BJ (cell line): ENCODE results near the gene ASIC5. TPM values are rescaled to one million over a fixed set of nuclear protein-coding genes. Genes with fewer than 3 reads are reported as not detected.
A peak's percentile ranks its signal among the peaks of the same experiment; 100 is the strongest.

Source experiments
- CTCF ChIA-PET: fragments of 350-600 bp; formaldehyde crosslinking; extraction: SDS; loops from one replicate; lab custom pipeline; 2021; ENCODE audit warnings: antibody characterized with exemption, inconsistent platforms; lab: Yijun Ruan, JAX
- POLR2A ChIA-PET: fragments of 300-600 bp; sonication (Branson Sonifier 250); formaldehyde crosslinking; extraction: SDS; loops from one replicate; lab custom pipeline; 2021; ENCODE audit warnings: antibody characterized with exemption; lab: Charles Lee
- DNase-seq: peaks from one replicate; pipeline ENCODE4 v3.0.0-alpha.2; 2011; ENCODE audit warnings: low read depth
- H3K27me3 ChIP-seq: 2 replicates; pipeline ENCODE4 v1.6.0; 2011; ENCODE audit warnings: low read length; ENCODE audit not compliant: control insufficient read depth, insufficient read depth
- H3K36me3 ChIP-seq: 2 replicates; pipeline ENCODE4 v1.5.1; 2011; ENCODE audit warnings: low read length; ENCODE audit not compliant: control insufficient read depth, insufficient read depth
- H3K4me3 ChIP-seq: 2 replicates; pipeline ENCODE4 v1.5.1; 2011; ENCODE audit warnings: low read depth, mild to moderate bottlenecking, control low read depth, low read length
- polyA plus RNA-seq: library from polyadenylated mRNA; depleted of rRNA; stranded (reverse); fragments of >200 nt; gene quantifications from 2 replicates; pipeline ENCODE4 v1.2.3, GENCODE V29; 2011
- TF ChIP-seq, protein P1 (sequence below): IDR thresholded peaks from 2 replicates; pipeline ENCODE4 v1.5.1; 2011; ENCODE audit warnings: low read depth, mild to moderate bottlenecking, control low read depth, inconsistent platforms, low read length, moderate library complexity; ENCODE audit not compliant: insufficient read depth

Gene ASIC5
- polyA plus RNA-seq, 1 experiment = not detected

DNA sequence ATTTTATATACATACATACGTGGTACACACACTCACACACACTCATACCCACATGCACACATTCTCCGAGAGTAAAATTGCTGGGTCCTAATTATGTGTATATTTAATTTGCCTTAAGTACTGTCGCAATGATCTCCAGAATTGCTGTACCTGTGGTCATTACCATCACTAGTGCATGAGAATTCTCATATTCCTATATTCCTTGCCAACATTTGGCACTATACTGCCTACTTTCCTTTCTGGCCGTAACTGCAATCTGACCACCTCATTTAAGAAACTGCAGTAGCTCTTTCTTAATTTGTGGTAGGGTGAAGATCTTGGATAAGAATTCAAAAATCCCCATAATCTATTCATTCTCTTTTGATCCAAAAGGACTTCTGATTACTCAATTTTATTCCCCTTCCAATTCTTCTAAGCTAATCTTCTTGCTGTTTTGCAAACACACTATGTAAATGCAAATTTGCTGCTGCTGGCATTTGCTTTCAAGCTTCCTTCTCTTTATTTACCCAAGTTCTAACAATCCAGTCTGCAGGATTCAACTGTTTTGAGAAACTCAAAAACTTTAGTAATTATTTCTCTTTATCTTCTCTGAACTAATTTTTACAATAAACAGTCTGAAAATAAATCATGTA lies 45.1 kb downstream of the ASIC5 start:
- POLR2A ChIA-PET = no interaction called here
- no peak overlapping the region for H3K4me3 ChIP-seq
- no peaks in the 10 kb centered on the region for H3K36me3 ChIP-seq
- CTCF ChIA-PET = interaction anchor here (1.7 kb wide), 1 partner anchor 10 kb away, joined by 5 read pairs; no protein-coding TSS in a partner anchor
- no peak for DNase-seq
- TF ChIP-seq, protein P1, sequence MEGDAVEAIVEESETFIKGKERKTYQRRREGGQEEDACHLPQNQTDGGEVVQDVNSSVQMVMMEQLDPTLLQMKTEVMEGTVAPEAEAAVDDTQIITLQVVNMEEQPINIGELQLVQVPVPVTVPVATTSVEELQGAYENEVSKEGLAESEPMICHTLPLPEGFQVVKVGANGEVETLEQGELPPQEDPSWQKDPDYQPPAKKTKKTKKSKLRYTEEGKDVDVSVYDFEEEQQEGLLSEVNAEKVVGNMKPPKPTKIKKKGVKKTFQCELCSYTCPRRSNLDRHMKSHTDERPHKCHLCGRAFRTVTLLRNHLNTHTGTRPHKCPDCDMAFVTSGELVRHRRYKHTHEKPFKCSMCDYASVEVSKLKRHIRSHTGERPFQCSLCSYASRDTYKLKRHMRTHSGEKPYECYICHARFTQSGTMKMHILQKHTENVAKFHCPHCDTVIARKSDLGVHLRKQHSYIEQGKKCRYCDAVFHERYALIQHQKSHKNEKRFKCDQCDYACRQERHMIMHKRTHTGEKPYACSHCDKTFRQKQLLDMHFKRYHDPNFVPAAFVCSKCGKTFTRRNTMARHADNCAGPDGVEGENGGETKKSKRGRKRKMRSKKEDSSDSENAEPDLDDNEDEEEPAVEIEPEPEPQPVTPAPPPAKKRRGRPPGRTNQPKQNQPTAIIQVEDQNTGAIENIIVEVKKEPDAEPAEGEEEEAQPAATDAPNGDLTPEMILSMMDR = no peak
- no peaks in the 10 kb centered on the region for H3K27me3 ChIP-seq

DNA sequence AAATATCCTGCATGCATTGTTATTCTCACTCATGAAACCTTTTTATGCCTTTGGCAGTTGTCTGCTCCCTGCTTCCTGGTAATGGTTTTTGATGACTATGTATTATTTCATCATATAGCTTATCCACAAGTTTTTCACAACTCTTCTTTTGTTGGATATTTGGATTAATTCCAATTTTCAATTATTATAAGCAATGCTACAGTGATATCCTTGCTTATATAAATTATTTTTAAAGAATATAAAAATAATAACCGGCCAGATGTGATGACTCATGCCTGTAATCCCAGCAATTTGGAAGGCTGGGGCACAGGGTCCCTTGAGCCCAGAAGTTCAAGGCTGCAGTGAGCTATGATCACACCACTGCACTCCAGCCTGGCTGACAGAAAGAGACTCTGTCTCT lies 47.0 kb downstream of the ASIC5 start:
- ChIA-PET CTCF (no interaction called here), POLR2A (no interaction called here)
- Histone ChIP-seq H3K36me3 (no peaks in the 10 kb centered on the region), H3K4me3 (no peak overlapping the region), H3K27me3 (no peaks in the 10 kb centered on the region)
- TF ChIP-seq, protein P1 = no peak
- no peak for DNase-seq

DNA sequence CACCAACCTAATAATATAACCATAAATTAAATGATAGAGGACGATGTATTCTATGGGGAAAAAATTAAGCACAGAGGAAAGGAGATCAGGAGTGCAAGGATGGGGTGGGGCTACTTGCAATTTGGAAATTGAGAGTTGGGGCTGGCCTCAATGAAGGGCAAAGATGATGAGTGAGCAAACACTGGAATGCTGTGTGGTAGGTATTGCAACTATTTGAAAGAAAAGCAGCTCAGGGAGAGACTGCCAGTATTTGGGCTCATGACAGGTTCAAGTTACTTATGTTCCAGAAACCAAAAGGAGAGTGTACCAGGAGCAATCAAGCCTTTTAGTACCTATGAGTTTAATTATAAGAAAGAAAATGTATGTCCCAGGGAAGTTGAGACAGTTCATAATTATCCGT lies 47.4 kb downstream of the ASIC5 start:
- DNase-seq = no peak

DNA sequence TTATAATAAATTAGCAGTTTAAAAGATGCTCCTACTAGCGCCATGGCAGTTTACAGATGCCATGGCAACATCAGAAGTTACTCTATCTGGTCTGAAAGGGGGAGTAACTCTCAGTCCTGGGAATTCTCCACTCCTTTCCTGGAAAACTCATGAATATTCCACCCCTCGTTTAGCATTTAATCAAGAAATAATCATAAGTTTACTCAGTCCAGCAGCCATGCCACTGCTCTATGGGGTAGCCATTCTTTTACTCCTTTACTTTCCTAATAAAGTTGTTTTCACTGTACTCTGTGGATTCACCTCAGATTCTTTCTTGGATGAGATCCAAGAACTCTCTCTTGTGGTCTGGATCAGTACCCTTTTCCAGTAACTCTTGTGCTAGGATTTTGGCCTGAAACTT lies 55.0 kb downstream of the ASIC5 start:
- CTCF ChIA-PET = interaction anchor here (1.2 to 3.8 kb wide), 4 partner anchors 10 to 142 kb away, joined by 3 to 47 read pairs (median 5); partner anchors contain the start of gene CTSO
- H3K36me3 ChIP-seq = no peaks in the 10 kb centered on the region
- POLR2A ChIA-PET = no interaction called here
- no peak for DNase-seq
- no peak overlapping the region for H3K4me3 ChIP-seq
- TF ChIP-seq, protein P1 = no peak
- H3K27me3 ChIP-seq = no peaks in the 10 kb centered on the region

More for the DNA sequence above, 47.4 kb downstream of the ASIC5 start:
- ChIA-PET CTCF (no interaction called here), POLR2A (no interaction called here)
- TF ChIP-seq, protein P1 = no peak
- H3K36me3 ChIP-seq = no peaks in the 10 kb centered on the region
- no peaks in the 10 kb centered on the region for H3K27me3 ChIP-seq
- H3K4me3 ChIP-seq = no peak overlapping the region

DNA sequence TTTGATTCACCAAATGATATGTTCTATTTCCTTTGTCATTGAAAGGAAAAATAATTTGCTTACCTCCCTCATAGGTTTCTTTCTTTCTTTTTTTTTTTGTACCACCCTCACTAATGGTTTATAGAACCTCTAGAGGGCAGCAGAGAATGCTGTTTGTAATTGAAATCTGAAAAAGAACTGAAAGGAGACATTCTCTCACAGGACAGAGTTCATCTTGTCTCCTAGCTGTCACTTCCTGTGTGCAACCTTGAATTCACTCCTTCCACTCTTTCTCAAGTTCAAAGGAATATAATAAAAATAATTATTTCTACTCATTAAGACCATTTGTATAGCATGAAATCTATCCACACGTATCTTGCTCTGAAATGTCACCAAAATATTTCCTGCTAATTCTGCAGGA lies 56.2 kb downstream of the ASIC5 start:
- Histone ChIP-seq H3K4me3 (no peak overlapping the region), H3K27me3 (no peaks in the 10 kb centered on the region), H3K36me3 (no peaks in the 10 kb centered on the region)
- ChIA-PET POLR2A (no interaction called here), CTCF (interaction anchor here (0.7 to 3.8 kb wide), 10 partner anchors 9 to 147 kb away, joined by 3 to 47 read pairs (median 4); partner anchors contain the start of gene CTSO)
- peak; percentile 36 for DNase-seq
- TF ChIP-seq, protein P1 = peak; percentile 66
